HG02973 (cell line): ENCODE results near the gene POLE.

Experiments
- ATAC-seq: cut with Tn5 transposase; IDR thresholded peaks from one replicate; pipeline ENCODE4 v1.9.1; 2021; ENCODE audit warnings: moderate library complexity; ENCODE audit not compliant: unreplicated experiment

Gene POLE

GRCh38 chr12:132657004-132657727, 30.0 kb downstream of the POLE start:
- ATAC-seq: no peak

- ATAC-seq: no peak
These were observed 33.4 kb downstream of the POLE start for GRCh38 chr12:132653567-132654290.

GRCh38 chr12:132651444-132652100, 35.6 kb downstream of the POLE start:
- no peak for ATAC-seq

GRCh38 chr12:132649226-132649945, 37.8 kb downstream of the POLE start:
- ATAC-seq: no peak

- no peak for ATAC-seq
These were observed 38.4 kb downstream of the POLE start for GRCh38 chr12:132648616-132649225.

GRCh38 chr12:132647858-132648257, 39.3 kb downstream of the POLE start:
- ATAC-seq: no peak

- no peak for ATAC-seq
These were observed 40.3 kb downstream of the POLE start for GRCh38 chr12:132646850-132647249.

GRCh38 chr12:132642846-132643835, 44.0 kb downstream of the POLE start:
- ATAC-seq: no peak

- no peak for ATAC-seq
These were observed 45.1 kb downstream of the POLE start for GRCh38 chr12:132641811-132642650.

GRCh38 chr12:132640936-132641335, 46.2 kb downstream of the POLE start:
- no peak for ATAC-seq

- no peak for ATAC-seq
These were observed 47.1 kb downstream of the POLE start for GRCh38 chr12:132639956-132640520.

GRCh38 chr12:132638541-132639408, 48.4 kb downstream of the POLE start:
- ATAC-seq: no peak

- ATAC-seq: no peak
These were observed 49.3 kb downstream of the POLE start for GRCh38 chr12:132637811-132638210.

GRCh38 chr12:132635076-132635955, 51.8 kb downstream of the POLE start:
- ATAC-seq: no peak

GRCh38 chr12:132634411-132634990, 52.6 kb downstream of the POLE start:
- ATAC-seq: no peak

GRCh38 chr12:132633901-132634300, 53.2 kb downstream of the POLE start:
- no peak for ATAC-seq
